HEK293 (cell line): ENCODE measurements around the gene DNAJB6.

Source experiments
- CTCF ChIA-PET: fragments of 350-600 bp; formaldehyde crosslinking; extraction: SDS; loops from one replicate; lab custom pipeline; 2021; ENCODE audit warnings: antibody characterized with exemption; lab: Yijun Ruan, JAX
- POLR2A ChIA-PET: fragments of 300-600 bp; formaldehyde crosslinking; extraction: SDS; loops from one replicate; lab custom pipeline; 2020; ENCODE audit warnings: antibody characterized with exemption, inconsistent platforms; lab: Yijun Ruan, JAX
- H3K27ac ChIP-seq: fragments of 200-500 bp; sonication (Bioruptor generic); 2 replicates; pipeline ENCODE4 v1.5.1; 2014; ENCODE audit warnings: low read depth, low read length, control low read depth, inconsistent platforms; ENCODE audit errors: extremely low read depth
- H3K36me3 ChIP-seq, 2 experiments: fragments of 200-500 bp in 1 of 2; sonication (Bioruptor generic) in 1 of 2; 1 replicate in 1 of 2; 2 replicates in 1 of 2; pipeline ENCODE4 v1.5.1; 2014 to 2017; ENCODE audit warnings: inconsistent platforms in 2 of 2, low read length in 2 of 2; ENCODE audit not compliant: control insufficient read depth in 2 of 2, insufficient read depth in 1 of 2
- H3K4me1 ChIP-seq: fragments of 200-500 bp; sonication (Bioruptor generic); 2 replicates; pipeline ENCODE4 v1.5.1; 2014; ENCODE audit warnings: mild to moderate bottlenecking, low read length, inconsistent platforms; ENCODE audit not compliant: control insufficient read depth, insufficient read depth
- H3K4me3 ChIP-seq: 2 replicates; pipeline ENCODE4 v1.5.1; 2011; ENCODE audit warnings: low read depth, mild to moderate bottlenecking, control low read depth, low read length, moderate library complexity
- H3K9me3 ChIP-seq: fragments of 200-500 bp; sonication (Bioruptor generic); 2 replicates; pipeline ENCODE4 v1.5.1; 2014; ENCODE audit warnings: low read depth, low read length, inconsistent platforms; ENCODE audit not compliant: control insufficient read depth, insufficient read depth
- KLF16 ChIP-seq: fragments of 450-650 bp; formaldehyde crosslinking; IDR thresholded peaks from 2 replicates; pipeline ENCODE4 v1.5.1; 2017; ENCODE audit warnings: missing biosample characterization, missing genetic modification characterization
- SP2 ChIP-seq: fragments of 450-650 bp; formaldehyde crosslinking; IDR thresholded peaks from 2 replicates; pipeline ENCODE4 v1.5.1; 2016; ENCODE audit warnings: missing biosample characterization, missing genetic modification characterization
- YY1 ChIP-seq: fragments of 450-650 bp; formaldehyde crosslinking; IDR thresholded peaks from 2 replicates; pipeline ENCODE4 v1.5.1; 2018; ENCODE audit warnings: missing biosample characterization, missing genetic modification characterization
- ZEB2 ChIP-seq: fragments of 450-650 bp; formaldehyde crosslinking; IDR thresholded peaks from 2 replicates; pipeline ENCODE4 v1.5.1; 2016; ENCODE audit warnings: missing biosample characterization, missing genetic modification characterization
- ZNF121 ChIP-seq: fragments of 450-650 bp; formaldehyde crosslinking; IDR thresholded peaks from 2 replicates; pipeline ENCODE4 v1.5.1; 2016; ENCODE audit warnings: missing biosample characterization, missing genetic modification characterization
- ZNF146 ChIP-seq: fragments of 450-650 bp; formaldehyde crosslinking; IDR thresholded peaks from 2 replicates; pipeline ENCODE4 v1.5.1; 2016; ENCODE audit warnings: missing biosample characterization, missing genetic modification characterization
- ZNF175 ChIP-seq: fragments of 450-650 bp; formaldehyde crosslinking; IDR thresholded peaks from 2 replicates; pipeline ENCODE4 v1.5.1; 2016; ENCODE audit warnings: missing biosample characterization, missing genetic modification characterization
- ZNF2 ChIP-seq: fragments of 450-650 bp; formaldehyde crosslinking; IDR thresholded peaks from 2 replicates; pipeline ENCODE4 v1.5.1; 2016; ENCODE audit warnings: missing biosample characterization, missing genetic modification characterization
- ZNF302 ChIP-seq: fragments of 450-650 bp; formaldehyde crosslinking; IDR thresholded peaks from 2 replicates; pipeline ENCODE4 v1.5.1; 2016; ENCODE audit warnings: missing biosample characterization, missing genetic modification characterization, low read depth
- ZNF366 ChIP-seq: fragments of 450-650 bp; formaldehyde crosslinking; conservative IDR thresholded peaks from 2 replicates; pipeline ENCODE4 v1.5.1; 2016; ENCODE audit warnings: missing biosample characterization, missing genetic modification characterization
- ZNF404 ChIP-seq: fragments of 450-650 bp; formaldehyde crosslinking; IDR thresholded peaks from 2 replicates; pipeline ENCODE4 v1.5.1; 2017; ENCODE audit warnings: missing biosample characterization, missing genetic modification characterization
- ZNF416 ChIP-seq: fragments of 450-650 bp; formaldehyde crosslinking; IDR thresholded peaks from 2 replicates; pipeline ENCODE4 v1.5.1; 2016; ENCODE audit warnings: missing biosample characterization, missing genetic modification characterization
- ZNF433 ChIP-seq: fragments of 450-650 bp; formaldehyde crosslinking; IDR thresholded peaks from 2 replicates; pipeline ENCODE4 v1.5.1; 2016; ENCODE audit warnings: missing biosample characterization, missing genetic modification characterization, low read depth
- ZNF48 ChIP-seq: fragments of 450-650 bp; formaldehyde crosslinking; IDR thresholded peaks from 2 replicates; pipeline ENCODE4 v1.5.1; 2016; ENCODE audit warnings: missing biosample characterization, missing genetic modification characterization
- ZNF510 ChIP-seq: fragments of 450-650 bp; formaldehyde crosslinking; IDR thresholded peaks from 2 replicates; pipeline ENCODE4 v1.5.1; 2018; ENCODE audit warnings: mild to moderate bottlenecking, missing genetic modification characterization, missing biosample characterization; ENCODE audit not compliant: insufficient replicate concordance
- ZNF555 ChIP-seq: fragments of 450-650 bp; formaldehyde crosslinking; conservative IDR thresholded peaks from 2 replicates; pipeline ENCODE4 v1.5.1; 2017; ENCODE audit warnings: missing biosample characterization, mild to moderate bottlenecking, missing genetic modification characterization, inconsistent platforms
- ZNF600 ChIP-seq: fragments of 450-650 bp; formaldehyde crosslinking; IDR thresholded peaks from 2 replicates; pipeline ENCODE4 v1.5.1; 2016; ENCODE audit warnings: missing biosample characterization, missing genetic modification characterization
- ZNF629 ChIP-seq: fragments of 450-650 bp; formaldehyde crosslinking; IDR thresholded peaks from 2 replicates; pipeline ENCODE4 v1.5.1; 2017; ENCODE audit warnings: missing biosample characterization, missing genetic modification characterization
- ZNF654 ChIP-seq: fragments of 450-650 bp; formaldehyde crosslinking; IDR thresholded peaks from 2 replicates; pipeline ENCODE4 v1.5.1; 2016; ENCODE audit warnings: low read depth, missing biosample characterization, missing genetic modification characterization
- ZNF660 ChIP-seq: fragments of 450-650 bp; IDR thresholded peaks from 2 replicates; pipeline ENCODE4 v1.5.1; 2018; ENCODE audit warnings: missing biosample characterization, mild to moderate bottlenecking, missing genetic modification characterization
- ZNF677 ChIP-seq: fragments of 450-650 bp; IDR thresholded peaks from 2 replicates; pipeline ENCODE4 v1.5.0; 2018; ENCODE audit warnings: missing biosample characterization, mild to moderate bottlenecking, missing genetic modification characterization, moderate library complexity
- ZNF747 ChIP-seq: fragments of 450-650 bp; formaldehyde crosslinking; IDR thresholded peaks from 2 replicates; pipeline ENCODE4 v1.5.1; 2016; ENCODE audit warnings: missing biosample characterization, missing genetic modification characterization
- ZXDB ChIP-seq: fragments of 450-650 bp; formaldehyde crosslinking; IDR thresholded peaks from 2 replicates; pipeline ENCODE4 v1.5.1; 2016; ENCODE audit warnings: missing biosample characterization, missing genetic modification characterization
- TF ChIP-seq, protein P1 (sequence below): fragments of 450-650 bp; formaldehyde crosslinking; IDR thresholded peaks from 2 replicates; pipeline ENCODE4 v1.5.1; 2016; ENCODE audit warnings: missing biosample characterization, missing genetic modification characterization
- TF ChIP-seq, protein P2 (sequence below): fragments of 450-650 bp; formaldehyde crosslinking; optimal IDR thresholded peaks from 2 replicates; pipeline ENCODE3; 2016; ENCODE audit warnings: missing biosample characterization, mild to moderate bottlenecking, missing genetic modification characterization
- TF ChIP-seq, protein P3 (sequence below): fragments of 450-650 bp; formaldehyde crosslinking; IDR thresholded peaks from 2 replicates; pipeline ENCODE4 v1.5.1; 2016; ENCODE audit warnings: missing biosample characterization, missing genetic modification characterization
- TF ChIP-seq, protein P4 (sequence below): fragments of 450-650 bp; formaldehyde crosslinking; IDR thresholded peaks from 2 replicates; pipeline ENCODE4 v1.5.1; 2017; ENCODE audit warnings: missing biosample characterization, missing genetic modification characterization
- TF ChIP-seq, protein P5 (sequence below): fragments of 450-650 bp; formaldehyde crosslinking; IDR thresholded peaks from 2 replicates; pipeline ENCODE4 v1.5.1; 2016; ENCODE audit warnings: missing biosample characterization, missing genetic modification characterization
- TF ChIP-seq, protein P6 (sequence below): fragments of 450-650 bp; formaldehyde crosslinking; IDR thresholded peaks from 2 replicates; pipeline ENCODE4 v1.5.1; 2016; ENCODE audit warnings: missing biosample characterization, missing genetic modification characterization

DNAJB6 gene

DNA sequence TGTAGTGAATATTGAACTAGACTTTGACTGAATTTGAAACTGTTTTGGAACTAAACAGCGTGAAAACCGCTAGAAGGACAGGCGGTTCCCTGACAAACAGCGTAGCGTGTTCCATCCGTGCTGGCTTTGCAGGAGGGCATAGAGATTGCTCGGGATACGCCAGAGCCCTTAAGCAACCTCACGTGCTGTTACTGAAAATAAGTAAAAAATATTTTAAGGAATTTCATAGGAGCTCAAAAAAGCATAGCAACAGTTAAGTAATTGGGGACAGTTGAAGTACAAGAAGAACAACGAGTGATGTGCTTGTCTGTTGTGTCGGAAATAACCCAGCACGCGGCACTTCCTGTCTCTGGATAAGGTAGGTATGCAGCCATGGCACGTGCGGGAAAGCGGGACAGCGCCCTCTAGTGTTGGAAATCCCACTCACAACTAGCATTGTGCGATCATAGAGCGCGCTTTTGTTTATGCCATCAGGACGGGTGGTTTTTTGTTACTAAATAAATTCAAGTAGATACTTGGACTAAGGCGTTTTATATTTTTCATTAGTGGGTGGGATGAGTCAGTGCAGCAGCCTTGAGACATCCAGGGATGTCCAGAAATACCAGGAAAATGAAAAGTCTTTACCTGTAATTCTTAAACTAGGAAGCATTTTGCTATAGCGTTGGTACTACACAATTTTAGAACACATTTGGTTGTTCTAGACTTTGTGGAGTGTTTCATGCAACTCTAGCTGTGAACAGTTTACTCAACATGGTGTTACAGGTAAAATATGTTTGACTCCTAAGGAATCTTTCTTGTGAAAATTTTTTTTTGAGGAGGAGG lies 50.4 kb downstream of the DNAJB6 start (continued):
- TF ChIP-seq ZNF629 (tag by site-specific recombination) (peak; percentile 50; the same call in 1 of the 2 replicates), ZNF2 (0 out of 2 replicates have a peak, but pooled peaks have one; percentile 45), KLF16 (tag by site-specific recombination) (no peak), ZNF146 (tag by site-specific recombination) (no peak), ZNF366 (tag by site-specific recombination) (no peak), YY1 (0 out of 2 replicates have a peak, but pooled peaks have one; percentile 21), ZNF654 (tag by site-specific recombination) (peak; percentile 94), ZNF660 (tag by site-specific recombination) (peak; percentile 82), ZNF121 (tag by site-specific recombination) (no peak), ZEB2 (tag by site-specific recombination) (peak; percentile 38; the same call in 1 of the 2 replicates), SP2 (tag by site-specific recombination) (0 out of 2 replicates have a peak, but pooled peaks have one; percentile 6)
- TF ChIP-seq, protein P1, sequence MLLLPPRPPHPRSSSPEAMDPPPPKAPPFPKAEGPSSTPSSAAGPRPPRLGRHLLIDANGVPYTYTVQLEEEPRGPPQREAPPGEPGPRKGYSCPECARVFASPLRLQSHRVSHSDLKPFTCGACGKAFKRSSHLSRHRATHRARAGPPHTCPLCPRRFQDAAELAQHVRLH (tag by site-specific recombination), result peak; percentile 75; the same call in 1 of the 2 replicates
- TF ChIP-seq, protein P2, sequence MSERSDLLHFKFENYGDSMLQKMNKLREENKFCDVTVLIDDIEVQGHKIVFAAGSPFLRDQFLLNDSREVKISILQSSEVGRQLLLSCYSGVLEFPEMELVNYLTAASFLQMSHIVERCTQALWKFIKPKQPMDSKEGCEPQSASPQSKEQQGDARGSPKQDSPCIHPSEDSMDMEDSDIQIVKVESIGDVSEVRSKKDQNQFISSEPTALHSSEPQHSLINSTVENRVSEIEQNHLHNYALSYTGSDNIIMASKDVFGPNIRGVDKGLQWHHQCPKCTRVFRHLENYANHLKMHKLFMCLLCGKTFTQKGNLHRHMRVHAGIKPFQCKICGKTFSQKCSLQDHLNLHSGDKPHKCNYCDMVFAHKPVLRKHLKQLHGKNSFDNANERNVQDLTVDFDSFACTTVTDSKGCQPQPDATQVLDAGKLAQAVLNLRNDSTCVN, result peak; percentile 21
- TF ChIP-seq, protein P3, sequence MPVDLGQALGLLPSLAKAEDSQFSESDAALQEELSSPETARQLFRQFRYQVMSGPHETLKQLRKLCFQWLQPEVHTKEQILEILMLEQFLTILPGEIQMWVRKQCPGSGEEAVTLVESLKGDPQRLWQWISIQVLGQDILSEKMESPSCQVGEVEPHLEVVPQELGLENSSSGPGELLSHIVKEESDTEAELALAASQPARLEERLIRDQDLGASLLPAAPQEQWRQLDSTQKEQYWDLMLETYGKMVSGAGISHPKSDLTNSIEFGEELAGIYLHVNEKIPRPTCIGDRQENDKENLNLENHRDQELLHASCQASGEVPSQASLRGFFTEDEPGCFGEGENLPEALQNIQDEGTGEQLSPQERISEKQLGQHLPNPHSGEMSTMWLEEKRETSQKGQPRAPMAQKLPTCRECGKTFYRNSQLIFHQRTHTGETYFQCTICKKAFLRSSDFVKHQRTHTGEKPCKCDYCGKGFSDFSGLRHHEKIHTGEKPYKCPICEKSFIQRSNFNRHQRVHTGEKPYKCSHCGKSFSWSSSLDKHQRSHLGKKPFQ (tag by site-specific recombination), result no peak
- TF ChIP-seq, protein P4, sequence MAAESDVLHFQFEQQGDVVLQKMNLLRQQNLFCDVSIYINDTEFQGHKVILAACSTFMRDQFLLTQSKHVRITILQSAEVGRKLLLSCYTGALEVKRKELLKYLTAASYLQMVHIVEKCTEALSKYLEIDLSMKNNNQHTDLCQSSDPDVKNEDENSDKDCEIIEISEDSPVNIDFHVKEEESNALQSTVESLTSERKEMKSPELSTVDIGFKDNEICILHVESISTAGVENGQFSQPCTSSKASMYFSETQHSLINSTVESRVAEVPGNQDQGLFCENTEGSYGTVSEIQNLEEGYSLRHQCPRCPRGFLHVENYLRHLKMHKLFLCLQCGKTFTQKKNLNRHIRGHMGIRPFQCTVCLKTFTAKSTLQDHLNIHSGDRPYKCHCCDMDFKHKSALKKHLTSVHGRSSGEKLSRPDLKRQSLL (tag by site-specific recombination), result peak; percentile 66; the same call in 1 of the 2 replicates

DNA sequence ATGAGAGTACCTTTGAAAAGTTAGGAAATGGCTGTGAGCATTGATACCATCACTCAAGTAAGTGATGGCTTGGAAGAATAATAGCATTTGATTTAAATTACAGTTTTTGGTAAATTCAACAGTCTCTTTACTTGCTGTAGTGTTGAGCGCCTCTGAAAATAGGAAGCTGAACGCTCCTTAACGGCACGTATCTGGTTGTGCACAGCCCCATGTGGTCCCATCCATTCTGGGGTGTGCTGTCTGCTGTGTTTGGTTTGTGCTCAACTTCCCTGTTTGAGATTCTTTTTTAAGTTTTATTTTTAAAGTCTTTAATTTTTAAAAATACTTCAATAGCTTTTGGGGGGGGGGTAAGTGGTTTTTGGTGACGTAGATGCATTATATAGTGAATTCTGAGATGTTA lies 51.5 kb downstream of the DNAJB6 start:
- no peaks in the 10 kb centered on the region for H3K9me3 ChIP-seq
- ChIA-PET POLR2A (no interaction called here), CTCF (interaction anchor here (0.5 to 2.6 kb wide), 6 partner anchors 9 to 237 kb away, joined by 3 to 14 read pairs (median 6); no protein-coding TSS in a partner anchor)
- H3K4me3 ChIP-seq, result no peak overlapping the region
- H3K36me3 ChIP-seq, result peaks cover 4 to 61% of the 10 kb centered on the region in 2 experiments; a peak in 2 of 3 replicates
- H3K27ac ChIP-seq, result no peak overlapping the region
- no peaks in the 10 kb centered on the region for H3K4me1 ChIP-seq
- TF ChIP-seq ZNF302 (tag by site-specific recombination) (no peak), ZNF48 (tag by site-specific recombination) (no peak), ZNF433 (tag by site-specific recombination) (no peak), ZNF416 (tag by site-specific recombination) (no peak), ZNF404 (tag by site-specific recombination) (no peak), ZNF600 (no peak), ZNF677 (tag by site-specific recombination) (no peak), ZNF555 (tag by site-specific recombination) (no peak), ZNF175 (tag by site-specific recombination) (no peak), ZXDB (tag by site-specific recombination) (no peak), ZNF747 (tag by site-specific recombination) (no peak), ZNF510 (tag by site-specific recombination) (no peak)
- TF ChIP-seq, protein P5, sequence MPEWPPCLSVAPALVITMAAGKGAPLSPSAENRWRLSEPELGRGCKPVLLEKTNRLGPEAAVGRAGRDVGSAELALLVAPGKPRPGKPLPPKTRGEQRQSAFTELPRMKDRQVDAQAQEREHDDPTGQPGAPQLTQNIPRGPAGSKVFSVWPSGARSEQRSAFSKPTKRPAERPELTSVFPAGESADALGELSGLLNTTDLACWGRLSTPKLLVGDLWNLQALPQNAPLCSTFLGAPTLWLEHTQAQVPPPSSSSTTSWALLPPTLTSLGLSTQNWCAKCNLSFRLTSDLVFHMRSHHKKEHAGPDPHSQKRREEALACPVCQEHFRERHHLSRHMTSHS (tag by site-specific recombination), result no peak
- TF ChIP-seq, protein P6, sequence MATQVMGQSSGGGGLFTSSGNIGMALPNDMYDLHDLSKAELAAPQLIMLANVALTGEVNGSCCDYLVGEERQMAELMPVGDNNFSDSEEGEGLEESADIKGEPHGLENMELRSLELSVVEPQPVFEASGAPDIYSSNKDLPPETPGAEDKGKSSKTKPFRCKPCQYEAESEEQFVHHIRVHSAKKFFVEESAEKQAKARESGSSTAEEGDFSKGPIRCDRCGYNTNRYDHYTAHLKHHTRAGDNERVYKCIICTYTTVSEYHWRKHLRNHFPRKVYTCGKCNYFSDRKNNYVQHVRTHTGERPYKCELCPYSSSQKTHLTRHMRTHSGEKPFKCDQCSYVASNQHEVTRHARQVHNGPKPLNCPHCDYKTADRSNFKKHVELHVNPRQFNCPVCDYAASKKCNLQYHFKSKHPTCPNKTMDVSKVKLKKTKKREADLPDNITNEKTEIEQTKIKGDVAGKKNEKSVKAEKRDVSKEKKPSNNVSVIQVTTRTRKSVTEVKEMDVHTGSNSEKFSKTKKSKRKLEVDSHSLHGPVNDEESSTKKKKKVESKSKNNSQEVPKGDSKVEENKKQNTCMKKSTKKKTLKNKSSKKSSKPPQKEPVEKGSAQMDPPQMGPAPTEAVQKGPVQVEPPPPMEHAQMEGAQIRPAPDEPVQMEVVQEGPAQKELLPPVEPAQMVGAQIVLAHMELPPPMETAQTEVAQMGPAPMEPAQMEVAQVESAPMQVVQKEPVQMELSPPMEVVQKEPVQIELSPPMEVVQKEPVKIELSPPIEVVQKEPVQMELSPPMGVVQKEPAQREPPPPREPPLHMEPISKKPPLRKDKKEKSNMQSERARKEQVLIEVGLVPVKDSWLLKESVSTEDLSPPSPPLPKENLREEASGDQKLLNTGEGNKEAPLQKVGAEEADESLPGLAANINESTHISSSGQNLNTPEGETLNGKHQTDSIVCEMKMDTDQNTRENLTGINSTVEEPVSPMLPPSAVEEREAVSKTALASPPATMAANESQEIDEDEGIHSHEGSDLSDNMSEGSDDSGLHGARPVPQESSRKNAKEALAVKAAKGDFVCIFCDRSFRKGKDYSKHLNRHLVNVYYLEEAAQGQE (tag by site-specific recombination), result no peak
